RWPE2 (cell line): ENCODE measurements around the gene DEDD2.
A peak's percentile ranks its signal among the peaks of the same experiment; 100 is the strongest.

Source experiments
- ATAC-seq: fragments of 200-7000 bp; cut with Tn5 transposase; 3 replicates; pipeline ENCODE4 v1.9.1; 2021; ENCODE audit warnings: low read depth
- DNase-seq: peaks from one replicate; pipeline ENCODE4 v3.0.0-alpha.2; 2020; ENCODE audit warnings: low spot score
- H3K27ac ChIP-seq: fragments of 450-650 bp; 2 replicates; pipeline ENCODE4 v1.5.1; 2017; ENCODE audit warnings: mild to moderate bottlenecking; ENCODE audit not compliant: poor library complexity, severe bottlenecking
- H3K27me3 ChIP-seq: fragments of 250-450 bp; sonication (Bioruptor Pico); 2 replicates; pipeline ENCODE4 v1.5.1; 2021; ENCODE audit warnings: mild to moderate bottlenecking, moderate library complexity; ENCODE audit not compliant: insufficient read depth, poor library complexity, severe bottlenecking
- H3K36me3 ChIP-seq: fragments of 250-450 bp; sonication (Bioruptor Pico); 2 replicates; pipeline ENCODE4 v1.5.1; 2020; ENCODE audit warnings: low read depth, mild to moderate bottlenecking, moderate library complexity
- H3K4me1 ChIP-seq: fragments of 250-450 bp; sonication (Bioruptor Pico); 2 replicates; pipeline ENCODE4 v1.5.1; 2021; ENCODE audit warnings: mild to moderate bottlenecking, moderate library complexity; ENCODE audit not compliant: insufficient read depth, poor library complexity, severe bottlenecking
- H3K4me3 ChIP-seq: fragments of 250-450 bp; sonication (Bioruptor Pico); 2 replicates; pipeline ENCODE4 v1.5.1; 2021; ENCODE audit warnings: mild to moderate bottlenecking, moderate library complexity; ENCODE audit not compliant: severe bottlenecking
- H3K9me3 ChIP-seq: fragments of 250-450 bp; sonication (Bioruptor Pico); 2 replicates; pipeline ENCODE4 v1.5.1; 2021; ENCODE audit warnings: mild to moderate bottlenecking, moderate library complexity; ENCODE audit not compliant: severe bottlenecking
- CTCF ChIP-seq: fragments of 450-650 bp; IDR thresholded peaks from one replicate; pipeline ENCODE4 v1.5.1; 2017; ENCODE audit warnings: mild to moderate bottlenecking, moderate library complexity; ENCODE audit not compliant: poor library complexity, severe bottlenecking

The DEDD2 gene

GRCh38 chr19:42235181-42235580 lies 17.7 kb upstream of the DEDD2 start:
- no peaks in the 10 kb centered on the region for H3K4me1 ChIP-seq
- TF ChIP-seq CTCF = no peak
- no peaks in the 10 kb centered on the region for H3K27me3 ChIP-seq
- ATAC-seq (no peak), DNase-seq (no peak)
- no peaks in the 10 kb centered on the region for H3K9me3 ChIP-seq
- no peak overlapping the region for H3K27ac ChIP-seq
- peaks cover 86% of the 10 kb centered on the region for H3K36me3 ChIP-seq
- no peak overlapping the region for H3K4me3 ChIP-seq

- no peaks in the 10 kb centered on the region for H3K27me3 ChIP-seq
- no peak overlapping the region for H3K4me3 ChIP-seq
- no peak for ATAC-seq
- no peaks in the 10 kb centered on the region for H3K4me1 ChIP-seq
- no peak for TF ChIP-seq CTCF
- DNase-seq = no peak
- no peak overlapping the region for H3K27ac ChIP-seq
- H3K36me3 ChIP-seq = peaks cover 86% of the 10 kb centered on the region
- H3K9me3 ChIP-seq = no peaks in the 10 kb centered on the region
Measured at GRCh38 chr19:42234364-42234763, 16.9 kb upstream of the DEDD2 start.

GRCh38 chr19:42233678-42234292 lies 16.3 kb upstream of the DEDD2 start:
- TF ChIP-seq CTCF = no peak
- no peak for ATAC-seq
- peaks cover 85% of the 10 kb centered on the region for H3K36me3 ChIP-seq

GRCh38 chr19:42233106-42233505 lies 15.6 kb upstream of the DEDD2 start:
- DNase-seq (no peak), ATAC-seq (no peak; the same call in 2 of the 3 replicates)
- Histone ChIP-seq H3K4me3 (no peak overlapping the region), H3K27ac (no peak overlapping the region), H3K4me1 (no peaks in the 10 kb centered on the region), H3K9me3 (no peaks in the 10 kb centered on the region), H3K27me3 (no peaks in the 10 kb centered on the region), H3K36me3 (peaks cover 90% of the 10 kb centered on the region)
- no peak for TF ChIP-seq CTCF

More at GRCh38 chr19:42233678-42234292, 16.3 kb upstream of the DEDD2 start:
- no peaks in the 10 kb centered on the region for H3K9me3 ChIP-seq
- no peak overlapping the region for H3K4me3 ChIP-seq
- H3K27ac ChIP-seq = no peak overlapping the region
- H3K4me1 ChIP-seq = no peaks in the 10 kb centered on the region
- no peak for DNase-seq
- no peaks in the 10 kb centered on the region for H3K27me3 ChIP-seq

GRCh38 chr19:42232435-42232834 lies 15.0 kb upstream of the DEDD2 start:
- Histone ChIP-seq H3K9me3 (no peaks in the 10 kb centered on the region), H3K27me3 (no peaks in the 10 kb centered on the region), H3K27ac (no peak overlapping the region), H3K4me1 (no peaks in the 10 kb centered on the region), H3K36me3 (peaks cover 87% of the 10 kb centered on the region), H3K4me3 (no peak overlapping the region)
- ATAC-seq (peak; percentile 18; the same call in 2 of the 3 replicates), DNase-seq (no peak)
- TF ChIP-seq CTCF = no peak
